Measurements from ENCODE around the gene DLST. TPM values are rescaled to one million over a fixed set of nuclear protein-coding genes. Genes with fewer than 3 reads are reported as not detected.

DLST gene
- total RNA-seq, 2 experiments from 2014 or later, result 110 to 113 TPM

DNA sequence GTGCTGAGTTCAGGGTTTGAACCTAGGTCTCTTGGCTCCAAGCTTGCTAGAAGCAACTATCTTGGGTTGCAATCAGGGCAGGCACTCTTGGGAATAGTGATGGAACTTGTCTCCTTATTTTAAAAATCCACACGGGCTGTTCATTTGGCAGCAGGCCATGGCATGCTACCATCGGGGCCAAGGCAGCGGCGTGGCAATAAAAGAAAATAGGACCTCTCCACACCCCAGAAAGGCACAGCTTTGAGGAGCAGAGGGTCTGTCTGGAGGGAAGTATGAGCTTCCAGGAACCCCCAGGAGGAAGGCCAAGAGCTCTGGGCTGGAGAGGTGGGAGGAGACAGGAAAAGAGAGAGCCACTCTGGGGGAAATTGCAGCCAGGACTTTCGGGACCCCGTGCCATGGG lies 26.0 kb downstream of the DLST start:
- Mint-ChIP-seq H3K4me3 (no peak overlapping the region), H3K4me1 (ENCODE audit: low read depth) (peaks cover 7% of the 10 kb centered on the region), H3K9me3 (no peaks in the 10 kb centered on the region), H3K27ac (no peak overlapping the region), H3K27me3 (no peaks in the 10 kb centered on the region), H3K36me3 (ENCODE audit: low read depth) (peaks cover 5% of the 10 kb centered on the region)
- CTCF ChIA-PET, result interaction anchor here (3.6 to 14.6 kb wide), 5 partner anchors 13 to 180 kb away, joined by 25 to 528 read pairs (median 64); partner anchors contain the start of genes DLST and PROX2
- no peak for DNase-seq
- intact Hi-C loops (cut with micrococcal nuclease), result no loop called here
- ATAC-seq, result no peak
- POLR2A ChIA-PET, result interaction anchor here (0.6 to 1.6 kb wide), 5 partner anchors 12 to 66 kb away, joined by 3 to 6 read pairs (median 3); partner anchors contain the start of gene RPS6KL1
- TF ChIP-seq, protein P1, sequence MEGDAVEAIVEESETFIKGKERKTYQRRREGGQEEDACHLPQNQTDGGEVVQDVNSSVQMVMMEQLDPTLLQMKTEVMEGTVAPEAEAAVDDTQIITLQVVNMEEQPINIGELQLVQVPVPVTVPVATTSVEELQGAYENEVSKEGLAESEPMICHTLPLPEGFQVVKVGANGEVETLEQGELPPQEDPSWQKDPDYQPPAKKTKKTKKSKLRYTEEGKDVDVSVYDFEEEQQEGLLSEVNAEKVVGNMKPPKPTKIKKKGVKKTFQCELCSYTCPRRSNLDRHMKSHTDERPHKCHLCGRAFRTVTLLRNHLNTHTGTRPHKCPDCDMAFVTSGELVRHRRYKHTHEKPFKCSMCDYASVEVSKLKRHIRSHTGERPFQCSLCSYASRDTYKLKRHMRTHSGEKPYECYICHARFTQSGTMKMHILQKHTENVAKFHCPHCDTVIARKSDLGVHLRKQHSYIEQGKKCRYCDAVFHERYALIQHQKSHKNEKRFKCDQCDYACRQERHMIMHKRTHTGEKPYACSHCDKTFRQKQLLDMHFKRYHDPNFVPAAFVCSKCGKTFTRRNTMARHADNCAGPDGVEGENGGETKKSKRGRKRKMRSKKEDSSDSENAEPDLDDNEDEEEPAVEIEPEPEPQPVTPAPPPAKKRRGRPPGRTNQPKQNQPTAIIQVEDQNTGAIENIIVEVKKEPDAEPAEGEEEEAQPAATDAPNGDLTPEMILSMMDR (IDR thresholded peaks at IDR 0.05), result no peak

DNA sequence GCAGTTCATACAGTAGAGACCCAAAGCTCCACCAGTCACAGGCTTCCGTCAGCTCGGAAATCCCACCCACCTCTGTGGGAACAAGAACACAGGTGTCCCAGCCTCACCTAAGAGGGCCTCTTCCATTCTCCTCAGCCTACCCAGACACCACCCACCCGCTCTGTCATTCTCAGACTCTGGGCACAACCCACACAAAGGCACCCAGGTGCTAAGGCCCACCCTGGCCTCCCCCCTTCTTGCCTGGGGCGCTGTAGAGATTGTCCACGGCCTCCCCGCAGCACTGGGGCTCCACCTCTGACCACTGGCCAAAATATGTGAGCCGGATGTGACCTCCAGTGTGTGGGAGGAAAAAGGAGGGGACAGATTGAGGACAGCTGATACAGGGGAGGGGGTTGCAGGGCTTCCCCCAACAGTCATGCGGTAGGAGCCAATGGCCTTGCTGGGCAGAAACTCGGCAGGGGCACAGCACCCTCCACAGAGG lies 27.2 kb downstream of the DLST start:
- TF ChIP-seq, protein P1 (IDR thresholded peaks at IDR 0.05), result no peak
- H3K27ac Mint-ChIP-seq, result no peak overlapping the region
- H3K4me3 Mint-ChIP-seq, result no peak overlapping the region
- DNase-seq, result no peak
- H3K4me1 Mint-ChIP-seq (ENCODE audit: low read depth), result peaks cover 2% of the 10 kb centered on the region
- ChIA-PET POLR2A (interaction anchor here (0.8 to 1.6 kb wide), 3 partner anchors 14 to 65 kb away, joined by 3 to 6 read pairs (median 4); partner anchors contain the start of gene RPS6KL1), CTCF (interaction anchor here (0.7 to 14.6 kb wide), 4 partner anchors 14 to 179 kb away, joined by 3 to 528 read pairs (median 38); no protein-coding TSS in a partner anchor)
- intact Hi-C loops (cut with micrococcal nuclease), result no loop called here
- H3K27me3 Mint-ChIP-seq, result no peaks in the 10 kb centered on the region
- no peak for ATAC-seq
- no peaks in the 10 kb centered on the region for H3K36me3 Mint-ChIP-seq (ENCODE audit: low read depth)
- H3K9me3 Mint-ChIP-seq, result no peaks in the 10 kb centered on the region

DNA sequence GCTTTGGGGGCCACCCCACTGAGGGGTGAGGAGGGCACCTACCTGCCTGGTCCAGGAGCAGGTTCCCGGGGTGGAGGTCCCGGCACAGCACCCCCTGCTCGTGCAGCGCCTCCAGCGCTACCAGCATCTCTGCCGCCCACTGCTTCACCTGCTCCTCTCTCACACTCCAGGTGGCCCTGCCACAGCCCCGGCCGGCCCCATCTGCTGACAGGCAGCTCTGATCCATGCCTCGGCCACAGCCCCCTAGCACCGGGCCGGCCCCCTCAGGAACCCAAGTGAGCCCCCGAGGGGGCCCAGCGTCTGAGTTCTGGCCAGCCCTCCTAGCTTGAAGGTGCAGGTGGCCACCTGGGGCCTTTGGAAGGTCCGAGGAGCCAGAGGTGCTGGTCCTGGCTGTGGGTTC lies 27.8 kb downstream of the DLST start:
- Mint-ChIP-seq H3K4me3 (no peak overlapping the region), H3K36me3 (ENCODE audit: low read depth) (no peaks in the 10 kb centered on the region), H3K4me1 (ENCODE audit: low read depth) (peaks cover 2% of the 10 kb centered on the region), H3K27ac (no peak overlapping the region), H3K27me3 (no peaks in the 10 kb centered on the region), H3K9me3 (no peaks in the 10 kb centered on the region)
- ChIA-PET CTCF (interaction anchor here (7.2 to 14.6 kb wide), 2 partner anchors 15 to 49 kb away, joined by 73 to 528 read pairs; no protein-coding TSS in a partner anchor), POLR2A (interaction anchor here (0.6 kb wide), 1 partner anchor 153 kb away, joined by 3 read pairs; no protein-coding TSS in a partner anchor)
- no peak for DNase-seq
- ATAC-seq, result no peak
- TF ChIP-seq, protein P1 (IDR thresholded peaks at IDR 0.05), result no peak
- intact Hi-C loops (cut with micrococcal nuclease), result no loop called here

DNA sequence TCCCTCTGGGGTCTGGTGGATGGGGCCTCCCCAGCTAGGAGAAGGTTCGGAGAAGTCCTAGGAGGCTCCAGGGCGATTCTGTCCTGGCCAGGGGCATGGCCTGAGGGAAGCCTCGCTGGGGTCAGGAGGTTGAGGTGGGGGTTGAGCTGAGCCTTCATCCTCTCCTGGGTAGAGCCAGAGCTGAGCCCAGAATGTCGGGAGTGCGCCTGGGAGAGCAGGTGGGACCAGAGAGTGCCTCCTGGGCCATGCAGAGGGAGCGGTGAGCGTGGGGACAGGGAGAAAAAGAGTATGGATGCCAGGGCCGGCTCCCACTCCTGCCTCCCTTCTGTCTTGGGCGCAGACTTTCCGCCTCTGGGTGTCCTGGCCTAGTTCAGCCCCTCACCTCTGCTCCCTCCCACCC lies 28.2 kb downstream of the DLST start:
- no peak overlapping the region for H3K27ac Mint-ChIP-seq
- no peaks in the 10 kb centered on the region for H3K36me3 Mint-ChIP-seq (ENCODE audit: low read depth)
- no peaks in the 10 kb centered on the region for H3K27me3 Mint-ChIP-seq
- ATAC-seq, result no peak
- no peak overlapping the region for H3K4me3 Mint-ChIP-seq
- DNase-seq, result no peak
- CTCF ChIA-PET, result interaction anchor here (7.2 to 14.6 kb wide), 2 partner anchors 15 to 50 kb away, joined by 73 to 528 read pairs; no protein-coding TSS in a partner anchor
- TF ChIP-seq, protein P1 (IDR thresholded peaks at IDR 0.05), result no peak
- POLR2A ChIA-PET, result interaction anchor here (0.6 to 1.2 kb wide), 2 partner anchors 16 to 153 kb away, joined by 3 read pairs; no protein-coding TSS in a partner anchor
- peaks cover 2% of the 10 kb centered on the region for H3K4me1 Mint-ChIP-seq (ENCODE audit: low read depth)
- H3K9me3 Mint-ChIP-seq, result no peaks in the 10 kb centered on the region
- intact Hi-C loops (cut with micrococcal nuclease), result no loop called here

DNA sequence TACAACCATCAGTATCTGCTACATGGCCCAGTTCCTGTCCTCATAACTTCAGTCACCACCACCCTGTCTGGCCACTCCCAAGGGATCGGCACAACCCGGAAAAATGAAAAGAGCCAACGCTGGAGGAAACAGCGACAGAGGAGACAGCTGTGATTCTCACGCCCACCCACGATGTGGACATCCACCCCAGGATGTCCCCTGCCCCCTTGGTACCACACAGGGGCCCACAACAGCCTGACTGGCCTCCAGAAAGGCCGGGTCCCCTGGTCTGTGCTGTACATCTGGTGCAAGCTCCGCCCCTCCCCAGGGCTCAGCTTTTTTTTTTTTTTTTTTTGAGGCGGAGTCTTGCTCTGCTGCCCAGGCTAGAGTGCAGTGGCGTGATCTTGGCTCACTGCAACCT lies 28.8 kb downstream of the DLST start:
- Mint-ChIP-seq H3K4me1 (ENCODE audit: low read depth) (peaks cover 2% of the 10 kb centered on the region), H3K4me3 (no peak overlapping the region), H3K9me3 (no peaks in the 10 kb centered on the region), H3K27ac (no peak overlapping the region), H3K27me3 (no peaks in the 10 kb centered on the region), H3K36me3 (ENCODE audit: low read depth) (no peaks in the 10 kb centered on the region)
- ATAC-seq, result no peak
- TF ChIP-seq, protein P1 (IDR thresholded peaks at IDR 0.05), result no peak
- DNase-seq, result no peak
- intact Hi-C loops (cut with micrococcal nuclease), result no loop called here
- CTCF ChIA-PET, result interaction anchor here (1.0 to 14.6 kb wide), 2 partner anchors 50 to 178 kb away, joined by 4 to 528 read pairs; no protein-coding TSS in a partner anchor
- POLR2A ChIA-PET, result interaction anchor here (1.2 kb wide), 1 partner anchor 17 kb away, joined by 3 read pairs; no protein-coding TSS in a partner anchor
